Uterus (tissue), 2 donors: ENCODE measurements around the gene PTPN1.

Experiments used
- POLR2A ChIP-seq, 2 donors: fragments of 450-650 bp; IDR thresholded peaks; one replicate each; pipeline ENCODE4 v1.6.1; 2016; ENCODE audit warnings: antibody characterized with exemption in 2 of 2, mild to moderate bottlenecking in 1 of 2, moderate library complexity in 1 of 2
- TF ChIP-seq, protein P1 (sequence below), 4 experiments: fragments of 200-600 bp in 2 of 4; fragments of 450-650 bp in 2 of 4; sonication (generic) in 2 of 4; IDR thresholded peaks; one replicate each; pipeline ENCODE4 v1.5.1; 2016 to 2019; ENCODE audit warnings: antibody characterized with exemption in 4 of 4, mild to moderate bottlenecking in 2 of 4, moderate library complexity in 1 of 4

DNA sequence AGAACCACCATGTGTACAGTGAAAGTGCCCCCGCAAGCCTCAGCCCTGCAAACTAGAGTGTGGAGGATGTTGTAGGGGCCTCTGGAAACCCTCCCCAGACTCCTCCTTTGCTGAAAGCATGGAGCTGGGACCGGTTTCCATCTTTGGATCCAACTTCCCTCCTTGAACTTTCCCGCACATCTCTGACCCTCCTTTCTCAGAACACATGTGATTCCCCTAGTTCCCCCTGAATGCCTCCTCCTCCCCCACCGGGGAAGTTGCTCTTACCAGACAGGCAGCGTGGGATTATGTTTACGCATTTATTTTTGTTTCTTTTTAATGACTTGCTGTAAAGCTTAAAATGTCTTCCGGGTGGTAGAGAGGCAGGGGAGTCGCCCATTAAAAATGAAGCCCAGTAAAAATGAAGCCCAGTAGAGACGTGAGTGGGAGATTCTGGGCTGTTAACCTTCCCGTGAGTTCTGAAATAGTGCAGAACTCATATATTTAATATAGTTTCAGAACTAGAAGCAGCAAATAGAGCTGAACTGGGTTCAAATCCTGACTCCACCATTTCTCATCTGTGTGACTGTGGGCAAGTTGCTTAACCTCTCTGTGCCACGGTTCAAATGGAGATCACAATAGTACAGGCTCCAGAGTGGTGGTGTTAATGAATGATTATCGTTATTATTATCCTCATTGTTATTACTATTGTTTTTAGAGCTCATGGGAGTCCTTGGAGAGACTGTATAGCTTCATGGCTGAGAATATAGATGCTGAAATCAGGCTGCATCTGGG is 8.0 kb upstream of the PTPN1 start:
- TF ChIP-seq, protein P1, sequence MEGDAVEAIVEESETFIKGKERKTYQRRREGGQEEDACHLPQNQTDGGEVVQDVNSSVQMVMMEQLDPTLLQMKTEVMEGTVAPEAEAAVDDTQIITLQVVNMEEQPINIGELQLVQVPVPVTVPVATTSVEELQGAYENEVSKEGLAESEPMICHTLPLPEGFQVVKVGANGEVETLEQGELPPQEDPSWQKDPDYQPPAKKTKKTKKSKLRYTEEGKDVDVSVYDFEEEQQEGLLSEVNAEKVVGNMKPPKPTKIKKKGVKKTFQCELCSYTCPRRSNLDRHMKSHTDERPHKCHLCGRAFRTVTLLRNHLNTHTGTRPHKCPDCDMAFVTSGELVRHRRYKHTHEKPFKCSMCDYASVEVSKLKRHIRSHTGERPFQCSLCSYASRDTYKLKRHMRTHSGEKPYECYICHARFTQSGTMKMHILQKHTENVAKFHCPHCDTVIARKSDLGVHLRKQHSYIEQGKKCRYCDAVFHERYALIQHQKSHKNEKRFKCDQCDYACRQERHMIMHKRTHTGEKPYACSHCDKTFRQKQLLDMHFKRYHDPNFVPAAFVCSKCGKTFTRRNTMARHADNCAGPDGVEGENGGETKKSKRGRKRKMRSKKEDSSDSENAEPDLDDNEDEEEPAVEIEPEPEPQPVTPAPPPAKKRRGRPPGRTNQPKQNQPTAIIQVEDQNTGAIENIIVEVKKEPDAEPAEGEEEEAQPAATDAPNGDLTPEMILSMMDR (IDR thresholded peaks at IDR 0.05) = no peak
- TF ChIP-seq POLR2A (IDR thresholded peaks at IDR 0.05) = no peak
